Esophagus muscularis mucosa (tissue), 4 donors: ENCODE results near the gene PRKAR1B.

ENCODE experiments used
- EP300 ChIP-seq: sonication (generic); formaldehyde crosslinking; IDR thresholded peaks from one replicate; pipeline ENCODE4 v1.6.1; 2017; ENCODE audit warnings: antibody characterized with exemption
- POLR2A ChIP-seq: fragments of 450-650 bp; IDR thresholded peaks from one replicate; pipeline ENCODE4 v1.6.1; 2017; ENCODE audit warnings: antibody characterized with exemption, moderate library complexity, mild to moderate bottlenecking, low read depth
- POLR2AphosphoS5 ChIP-seq, 2 donors: sonication (generic); formaldehyde crosslinking; IDR thresholded peaks; one replicate each; pipeline ENCODE4 v1.6.1; 2017; ENCODE audit warnings: antibody characterized with exemption in 2 of 2
- TF ChIP-seq, protein P1 (sequence below), 3 experiments: fragments of 200-600 bp in 2 of 3; fragments of 450-650 bp in 1 of 3; sonication (generic) in 2 of 3; IDR thresholded peaks; one replicate each; pipeline ENCODE4 v1.5.1; 2017 to 2019; ENCODE audit warnings: antibody characterized with exemption in 3 of 3, mild to moderate bottlenecking in 2 of 3, moderate library complexity in 1 of 3

GRCh38 chr7:741191-741671, 14.2 kb upstream of the PRKAR1B start:
- TF ChIP-seq EP300 (no peak), POLR2AphosphoS5 (IDR thresholded peaks at IDR 0.05) (no peak), POLR2A (no peak)
- TF ChIP-seq, protein P1, sequence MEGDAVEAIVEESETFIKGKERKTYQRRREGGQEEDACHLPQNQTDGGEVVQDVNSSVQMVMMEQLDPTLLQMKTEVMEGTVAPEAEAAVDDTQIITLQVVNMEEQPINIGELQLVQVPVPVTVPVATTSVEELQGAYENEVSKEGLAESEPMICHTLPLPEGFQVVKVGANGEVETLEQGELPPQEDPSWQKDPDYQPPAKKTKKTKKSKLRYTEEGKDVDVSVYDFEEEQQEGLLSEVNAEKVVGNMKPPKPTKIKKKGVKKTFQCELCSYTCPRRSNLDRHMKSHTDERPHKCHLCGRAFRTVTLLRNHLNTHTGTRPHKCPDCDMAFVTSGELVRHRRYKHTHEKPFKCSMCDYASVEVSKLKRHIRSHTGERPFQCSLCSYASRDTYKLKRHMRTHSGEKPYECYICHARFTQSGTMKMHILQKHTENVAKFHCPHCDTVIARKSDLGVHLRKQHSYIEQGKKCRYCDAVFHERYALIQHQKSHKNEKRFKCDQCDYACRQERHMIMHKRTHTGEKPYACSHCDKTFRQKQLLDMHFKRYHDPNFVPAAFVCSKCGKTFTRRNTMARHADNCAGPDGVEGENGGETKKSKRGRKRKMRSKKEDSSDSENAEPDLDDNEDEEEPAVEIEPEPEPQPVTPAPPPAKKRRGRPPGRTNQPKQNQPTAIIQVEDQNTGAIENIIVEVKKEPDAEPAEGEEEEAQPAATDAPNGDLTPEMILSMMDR (IDR thresholded peaks at IDR 0.05): no peak
